ELF-1 (cell line): ENCODE measurements around the gene MGAT3.
A peak's percentile ranks its signal among the peaks of the same experiment; 100 is the strongest.

Source experiments
- DNase-seq: peaks from one replicate; pipeline ENCODE4 v3.0.0-alpha.2; 2016; ENCODE audit warnings: low read depth, low spot score

The MGAT3 gene

GRCh38 chr22:39428597-39429071 lies 28.2 kb upstream of the MGAT3 start:
- DNase-seq, result peak; percentile 99

- no peak for DNase-seq
These were observed 27.6 kb upstream of the MGAT3 start for GRCh38 chr22:39429186-39429585.

GRCh38 chr22:39429916-39430575 lies 26.8 kb upstream of the MGAT3 start:
- no peak for DNase-seq

GRCh38 chr22:39430576-39431150 lies 26.1 kb upstream of the MGAT3 start:
- DNase-seq, result no peak

- DNase-seq, result no peak
These were observed 25.5 kb upstream of the MGAT3 start for GRCh38 chr22:39431216-39431801.

GRCh38 chr22:39431821-39432251 lies 25.0 kb upstream of the MGAT3 start:
- DNase-seq, result no peak

- no peak for DNase-seq
These were observed 24.4 kb upstream of the MGAT3 start for GRCh38 chr22:39432361-39432811.

- no peak for DNase-seq
These were observed 23.2 kb upstream of the MGAT3 start for GRCh38 chr22:39433476-39434242.

- peak; percentile 31 for DNase-seq
These were observed 22.6 kb upstream of the MGAT3 start for GRCh38 chr22:39434243-39434653.

- DNase-seq, result no peak
These were observed 22.1 kb upstream of the MGAT3 start for GRCh38 chr22:39434721-39435120.

GRCh38 chr22:39435616-39436015 lies 21.2 kb upstream of the MGAT3 start:
- DNase-seq, result no peak

- no peak for DNase-seq
These were observed 18.8 kb upstream of the MGAT3 start for GRCh38 chr22:39437791-39438704.

GRCh38 chr22:39439170-39439569 lies 17.6 kb upstream of the MGAT3 start:
- no peak for DNase-seq

- no peak for DNase-seq
These were observed 13.4 kb upstream of the MGAT3 start for GRCh38 chr22:39443398-39443797.

- no peak for DNase-seq
These were observed 12.5 kb upstream of the MGAT3 start for GRCh38 chr22:39444247-39444800.

GRCh38 chr22:39444937-39445465 lies 11.8 kb upstream of the MGAT3 start:
- DNase-seq, result no peak

GRCh38 chr22:39445678-39446077 lies 11.1 kb upstream of the MGAT3 start:
- DNase-seq, result no peak

GRCh38 chr22:39446239-39446721 lies 10.5 kb upstream of the MGAT3 start:
- peak; percentile 80 for DNase-seq

- peak; percentile 33 for DNase-seq
These were observed 8.4 kb upstream of the MGAT3 start for GRCh38 chr22:39448205-39449054.
